Muscle of leg (tissue), 11 donors: ENCODE results near the gene AEBP2. TPM values are rescaled to one million over a fixed set of nuclear protein-coding genes. Genes with fewer than 3 reads are reported as not detected.
"Not testable (repeated sequence)": the region's sequence is repeated elsewhere in the genome, so short reads cannot be mapped to it uniquely, and the experiment has no call there.

ENCODE experiments used
- DNase-seq: peaks from one replicate; pipeline ENCODE4 v3.0.0; 2013
- H3K27ac ChIP-seq: one replicate; pipeline ENCODE4 v1.5.1; 2013; ENCODE audit warnings: mild to moderate bottlenecking, low read length, control low read depth
- H3K27me3 ChIP-seq: one replicate; pipeline ENCODE4 v1.6.1; 2013; ENCODE audit warnings: low read length; ENCODE audit not compliant: control insufficient read depth, insufficient read depth
- H3K36me3 ChIP-seq: one replicate; pipeline ENCODE4 v1.6.1; 2013; ENCODE audit warnings: low read length; ENCODE audit not compliant: control insufficient read depth, insufficient read depth
- H3K4me1 ChIP-seq: one replicate; pipeline ENCODE4 v1.6.1; 2013; ENCODE audit warnings: low read length; ENCODE audit not compliant: control insufficient read depth, insufficient read depth
- H3K4me3 ChIP-seq: one replicate; pipeline ENCODE4 v1.5.1; 2013; ENCODE audit warnings: low read length, control low read depth
- H3K9me3 ChIP-seq: replicated peaks from 2 replicates; pipeline ENCODE4 v1.6.1; 2013; ENCODE audit warnings: low read depth, low read length; ENCODE audit not compliant: control insufficient read depth
- WGBS: methylation state at CpG from one replicate; pipeline ENCODE4 v1.1.5; 2013; ENCODE audit warnings: missing lambda C conversion rate; ENCODE audit not compliant: insufficient coverage; 5-methylcytosine and 5-hydroxymethylcytosine counted together
- polyA plus RNA-seq, 8 donors: library from polyadenylated mRNA; unstranded; fragments of 120-200 nt; gene quantifications; one replicate each; pipeline versions ENCODE4 v1.2.1 to v1.2.3, GENCODE V29; 2013; ENCODE audit warnings: inconsistent platforms in 1 of 8, low replicate concordance in 1 of 8; ENCODE audit not compliant: insufficient read length in 8 of 8, insufficient read depth in 1 of 8
- total RNA-seq: library from RNA; stranded (reverse); fragments of 120-200 nt; gene quantifications from one replicate; pipeline ENCODE4 v1.2.4, GENCODE V29; 2013

AEBP2 gene
- total and polyA plus RNA-seq, 9 donors: 26.6 to 42.5 (median 33.2) TPM

GRCh38 chr12:19544353-19544752 lies 105.1 kb downstream of the AEBP2 start:
- DNase-seq: peak; percentile 75
- no peak overlapping the region for H3K4me3 ChIP-seq
- H3K27ac ChIP-seq: no peak overlapping the region
- H3K36me3 ChIP-seq: no peaks in the 10 kb centered on the region
- H3K9me3 ChIP-seq: no peaks in the 10 kb centered on the region
- H3K4me1 ChIP-seq: peaks cover 23% of the 10 kb centered on the region
- no peaks in the 10 kb centered on the region for H3K27me3 ChIP-seq

GRCh38 chr12:19545301-19545700 lies 106.0 kb downstream of the AEBP2 start:
- DNase-seq: no peak
- peaks cover 23% of the 10 kb centered on the region for H3K4me1 ChIP-seq
- H3K36me3 ChIP-seq: no peaks in the 10 kb centered on the region
- no peaks in the 10 kb centered on the region for H3K9me3 ChIP-seq
- H3K27ac ChIP-seq: no peak overlapping the region
- WGBS: no CpG with 5 or more reads among the region's 4 CpGs
- no peak overlapping the region for H3K4me3 ChIP-seq
- H3K27me3 ChIP-seq: no peaks in the 10 kb centered on the region

- Histone ChIP-seq H3K27ac (peak overlapping the region; percentile 83), H3K4me1 (peaks cover 23% of the 10 kb centered on the region), H3K9me3 (no peaks in the 10 kb centered on the region), H3K27me3 (no peaks in the 10 kb centered on the region), H3K36me3 (no peaks in the 10 kb centered on the region), H3K4me3 (no peak overlapping the region)
- DNase-seq: peak; percentile 80
- no CpG with 5 or more reads among the region's 4 CpGs for WGBS
These were observed 106.7 kb downstream of the AEBP2 start for GRCh38 chr12:19546027-19546426.

DNA sequence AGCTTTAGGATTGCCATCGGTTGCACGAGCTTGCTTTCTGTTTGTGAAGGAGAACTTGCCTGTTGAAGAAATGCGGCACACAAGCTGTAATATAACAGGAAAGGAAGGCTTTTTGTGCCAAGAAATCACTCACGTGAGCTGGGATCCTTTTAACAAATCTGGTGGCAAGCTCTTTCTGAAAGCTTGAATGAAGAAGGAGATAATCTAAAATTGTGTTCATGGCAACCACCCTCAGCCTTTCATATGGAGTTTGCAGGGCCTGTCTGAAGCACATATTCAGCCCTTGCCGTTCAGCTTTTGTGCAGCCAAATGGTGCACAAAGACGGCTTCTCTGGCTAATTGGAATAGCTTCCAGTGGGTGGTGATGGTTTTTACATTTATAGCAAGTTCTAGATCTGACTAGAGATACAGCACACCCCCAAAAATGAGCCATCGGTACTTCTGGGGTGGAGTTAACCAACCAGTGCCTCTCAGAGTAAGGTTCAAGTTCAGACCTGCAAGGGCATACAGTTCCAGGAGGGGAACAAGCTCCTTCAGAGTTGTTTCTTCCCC lies 107.4 kb downstream of the AEBP2 start:
- Histone ChIP-seq H3K27ac (peak overlapping the region; percentile 83), H3K27me3 (no peaks in the 10 kb centered on the region), H3K4me3 (no peak overlapping the region), H3K9me3 (no peaks in the 10 kb centered on the region), H3K4me1 (peaks cover 23% of the 10 kb centered on the region), H3K36me3 (no peaks in the 10 kb centered on the region)
- peak; percentile 84 for DNase-seq
- WGBS: 16% methylated on average over 4 of the region's 7 CpGs

DNA sequence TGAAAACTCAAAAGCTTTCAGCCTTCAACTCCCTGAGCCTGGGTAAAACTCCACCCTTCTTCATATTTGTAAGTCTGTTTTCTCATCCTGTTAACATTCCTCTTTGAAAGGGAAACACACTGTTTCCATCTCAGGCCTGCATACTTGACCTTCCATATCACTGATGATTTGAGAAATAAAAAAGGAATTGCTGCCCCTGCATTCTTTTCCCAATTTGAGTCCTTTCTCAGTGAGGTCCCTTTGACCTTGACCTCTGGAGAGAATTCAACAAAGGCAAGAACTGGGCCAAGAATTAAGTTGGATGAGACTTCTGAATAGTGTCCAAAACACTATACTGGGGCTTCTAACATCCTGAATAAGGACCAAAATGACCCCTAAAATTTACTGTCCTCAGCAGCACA lies 108.0 kb downstream of the AEBP2 start:
- Histone ChIP-seq H3K27ac (peak overlapping the region; percentile 83), H3K27me3 (no peaks in the 10 kb centered on the region), H3K4me1 (peaks cover 23% of the 10 kb centered on the region), H3K4me3 (no peak overlapping the region), H3K36me3 (no peaks in the 10 kb centered on the region), H3K9me3 (no peaks in the 10 kb centered on the region)
- DNase-seq: peak; percentile 78

DNA sequence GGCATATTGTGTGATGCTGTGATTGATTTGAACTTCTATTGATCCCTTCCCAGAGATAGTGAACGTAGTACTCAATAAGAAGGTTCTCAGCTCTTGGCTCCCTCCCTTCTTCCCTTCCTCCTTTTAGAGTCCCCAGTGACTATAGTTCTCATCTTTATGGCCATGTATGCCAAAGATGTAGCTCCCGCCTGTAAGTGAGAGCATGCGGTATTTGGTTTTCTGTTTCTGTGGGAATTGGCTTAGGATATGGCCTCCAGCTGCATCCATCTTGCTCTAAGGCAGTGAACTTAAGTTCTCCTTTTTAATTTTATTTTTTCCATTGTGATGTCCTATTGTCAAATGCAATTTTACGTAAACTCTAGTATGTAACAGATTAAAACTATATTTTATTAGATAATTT lies 109.5 kb downstream of the AEBP2 start:
- Histone ChIP-seq H3K4me3 (no peak overlapping the region), H3K4me1 (peaks cover 28% of the 10 kb centered on the region), H3K36me3 (no peaks in the 10 kb centered on the region), H3K9me3 (no peaks in the 10 kb centered on the region), H3K27me3 (no peaks in the 10 kb centered on the region), H3K27ac (peak overlapping the region; percentile 59)
- no CpG with 5 or more reads among the region's 4 CpGs for WGBS
- DNase-seq: peak; percentile 87

- Histone ChIP-seq H3K36me3 (no peaks in the 10 kb centered on the region), H3K9me3 (no peaks in the 10 kb centered on the region), H3K4me1 (peaks cover 26% of the 10 kb centered on the region), H3K27ac (no peak overlapping the region), H3K27me3 (no peaks in the 10 kb centered on the region), H3K4me3 (no peak overlapping the region)
- no CpG with 5 or more reads among the region's 4 CpGs for WGBS
- DNase-seq: no peak
These were observed 111.3 kb downstream of the AEBP2 start for GRCh38 chr12:19550626-19551025.

GRCh38 chr12:19552441-19553097 lies 113.3 kb downstream of the AEBP2 start:
- H3K4me1 ChIP-seq: peaks cover 11% of the 10 kb centered on the region
- not testable (repeated sequence) for H3K9me3 ChIP-seq, H3K27me3 ChIP-seq, H3K27ac ChIP-seq, H3K4me3 ChIP-seq, H3K36me3 ChIP-seq, DNase-seq
- 100% methylated on average over 3 of the region's 13 CpGs for WGBS

DNA sequence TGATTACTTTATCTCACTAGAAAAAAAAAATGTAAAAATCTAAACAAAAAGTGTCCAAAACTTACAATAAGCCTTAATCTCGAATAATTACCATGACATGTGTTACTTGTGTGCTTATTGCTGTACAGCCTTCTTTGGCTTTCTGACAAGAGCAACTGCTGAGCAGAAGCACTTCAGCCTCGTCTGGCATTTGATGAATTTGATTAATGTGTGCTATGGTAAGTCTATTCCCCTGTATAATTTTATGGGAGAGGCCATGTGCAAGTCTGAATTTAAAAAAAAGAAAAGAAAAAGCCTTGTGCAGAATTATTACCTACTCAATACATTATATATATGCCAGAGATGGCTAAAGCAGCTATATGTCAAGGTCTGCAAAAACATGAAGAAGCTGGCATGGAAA lies 113.9 kb downstream of the AEBP2 start:
- Histone ChIP-seq H3K27me3 (no peaks in the 10 kb centered on the region), H3K27ac (no peak overlapping the region), H3K36me3 (no peaks in the 10 kb centered on the region), H3K4me1 (peaks cover 11% of the 10 kb centered on the region), H3K9me3 (no peaks in the 10 kb centered on the region), H3K4me3 (no peak overlapping the region)
- WGBS: no CpG with 5 or more reads among the region's 2 CpGs
- DNase-seq: peak; percentile 57

DNA sequence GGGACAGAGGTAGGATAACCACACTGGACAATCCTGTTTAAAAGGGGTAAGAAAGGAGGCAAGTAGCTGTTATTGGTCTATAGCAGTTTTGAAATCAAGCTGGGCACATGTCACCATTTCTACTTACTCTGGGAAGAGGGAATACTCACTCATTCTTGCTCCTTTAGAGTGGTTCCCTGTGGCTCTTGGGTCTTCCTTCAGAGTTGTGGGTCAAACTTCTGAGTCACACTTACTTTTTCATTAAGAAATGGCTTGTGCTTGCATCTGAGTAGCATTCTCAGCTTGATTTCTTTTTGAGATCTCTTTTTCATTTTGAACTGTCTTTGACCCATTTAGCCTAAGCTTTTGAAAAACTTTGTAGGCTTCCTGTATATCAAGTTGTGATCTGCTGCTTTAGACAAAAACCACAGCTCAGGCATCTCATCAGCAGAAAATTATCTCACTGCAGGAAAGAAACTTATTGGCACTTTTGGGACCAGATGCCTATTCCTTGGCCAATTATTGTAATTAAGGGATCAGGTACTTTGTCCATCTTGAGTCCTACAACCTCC lies 122.2 kb downstream of the AEBP2 start:
- no peaks in the 10 kb centered on the region for H3K4me1 ChIP-seq
- DNase-seq: no peak
- H3K9me3 ChIP-seq: no peaks in the 10 kb centered on the region

More for the DNA sequence above, 122.2 kb downstream of the AEBP2 start:
- Histone ChIP-seq H3K4me3 (no peak overlapping the region), H3K27ac (no peak overlapping the region), H3K27me3 (no peaks in the 10 kb centered on the region), H3K36me3 (no peaks in the 10 kb centered on the region)
